WTC11 (cell line): ENCODE results near the gene CYP51A1. TPM values are rescaled to one million over a fixed set of nuclear protein-coding genes. Genes with fewer than 3 reads are reported as not detected.

Experiments
- ATAC-seq: fragments of 200-7000 bp; cut with Tn5 transposase; 2 replicates; pipeline ENCODE4 v1.10.0; 2021; ENCODE audit warnings: mild to moderate bottlenecking, moderate library complexity
- CTCF ChIA-PET: fragments of 300-600 bp; sonication (Branson Sonifier 250); formaldehyde crosslinking; loops from one replicate; lab custom pipeline; 2021; ENCODE audit warnings: antibody characterized with exemption; lab: Charles Lee
- POLR2A ChIA-PET: fragments of 350-600 bp; sonication (Branson Sonifier 250); formaldehyde crosslinking; loops from one replicate; lab custom pipeline; 2021; ENCODE audit warnings: antibody characterized with exemption; lab: Charles Lee
- DNase-seq: peaks from one replicate; pipeline ENCODE4 v3.0.0; 2021; ENCODE audit warnings: low spot score
- H3K27ac Mint-ChIP-seq: 2 replicates; pipeline ENCODE4 v1.8.0; 2021; ENCODE audit warnings: mixed read lengths
- H3K27me3 Mint-ChIP-seq: 2 replicates; pipeline ENCODE4 v1.8.0; 2021; ENCODE audit warnings: low read depth, mild to moderate bottlenecking, moderate library complexity, mixed read lengths
- H3K36me3 Mint-ChIP-seq: 2 replicates; pipeline ENCODE4 v1.8.0; 2021; ENCODE audit warnings: mixed read lengths
- H3K4me1 Mint-ChIP-seq: 2 replicates; pipeline ENCODE4 v1.8.0; 2022; ENCODE audit warnings: mixed read lengths
- H3K4me3 Mint-ChIP-seq: 2 replicates; pipeline ENCODE4 v1.8.0; 2021; ENCODE audit warnings: mild to moderate bottlenecking, moderate library complexity, mixed read lengths
- H3K9me3 Mint-ChIP-seq: 2 replicates; pipeline ENCODE4 v1.8.0; 2021; ENCODE audit warnings: mixed read lengths
- AR ChIP-seq: fragments of 250-450 bp; sonication (Bioruptor Pico); IDR thresholded peaks from 2 replicates; pipeline ENCODE4 v1.9.0; 2021; ENCODE audit warnings: mild to moderate bottlenecking
- ARID4B ChIP-seq: sonication (generic); formaldehyde crosslinking; IDR thresholded peaks from 2 replicates; pipeline ENCODE4 v1.8.0; 2023; ENCODE audit warnings: missing genetic modification reagents, mild to moderate bottlenecking, borderline replicate concordance
- CBFB ChIP-seq: sonication (generic); formaldehyde crosslinking; IDR thresholded peaks from 2 replicates; pipeline ENCODE4 v1.8.1; 2022; ENCODE audit warnings: mild to moderate bottlenecking, low read depth, missing genetic modification reagents
- CREM ChIP-seq: sonication (generic); formaldehyde crosslinking; IDR thresholded peaks from 2 replicates; pipeline ENCODE4 v1.8.1; 2022; ENCODE audit warnings: mild to moderate bottlenecking, missing genetic modification reagents, moderate library complexity
- E2F5 ChIP-seq: sonication (generic); formaldehyde crosslinking; IDR thresholded peaks from 2 replicates; pipeline ENCODE4 v1.8.1; 2022; ENCODE audit warnings: mild to moderate bottlenecking, moderate library complexity, missing genetic modification reagents
- ERG ChIP-seq: fragments of 250-450 bp; sonication (Bioruptor Pico); IDR thresholded peaks from 2 replicates; pipeline ENCODE4 v1.8.0; 2021; ENCODE audit warnings: mild to moderate bottlenecking
- FOXJ3 ChIP-seq: sonication (generic); formaldehyde crosslinking; IDR thresholded peaks from 2 replicates; pipeline ENCODE4 v1.9.0; 2021; ENCODE audit warnings: missing genetic modification reagents, mild to moderate bottlenecking, borderline replicate concordance
- FOXK1 ChIP-seq: sonication (generic); formaldehyde crosslinking; IDR thresholded peaks from 2 replicates; pipeline ENCODE4 v1.8.0; 2022; ENCODE audit warnings: mild to moderate bottlenecking, moderate library complexity, missing genetic modification reagents
- KAT7 ChIP-seq: sonication (generic); formaldehyde crosslinking; IDR thresholded peaks from 2 replicates; pipeline ENCODE4 v1.8.1; 2023; ENCODE audit warnings: missing genetic modification reagents, mild to moderate bottlenecking, borderline replicate concordance
- NFYB ChIP-seq: sonication (generic); formaldehyde crosslinking; conservative IDR thresholded peaks from 2 replicates; pipeline ENCODE4 v1.8.0; 2022; ENCODE audit warnings: low read depth, missing genetic modification reagents
- NR1H2 ChIP-seq: sonication (generic); formaldehyde crosslinking; IDR thresholded peaks from 2 replicates; pipeline ENCODE4 v1.9.0; 2021; ENCODE audit warnings: mild to moderate bottlenecking, moderate library complexity, missing genetic modification reagents
- PRDM15 ChIP-seq: sonication (generic); formaldehyde crosslinking; IDR thresholded peaks from 2 replicates; pipeline ENCODE4 v1.8.0; 2022; ENCODE audit warnings: missing genetic modification reagents
- TEAD1 ChIP-seq: sonication (generic); formaldehyde crosslinking; IDR thresholded peaks from 2 replicates; pipeline ENCODE4 v1.8.0; 2022; ENCODE audit warnings: mild to moderate bottlenecking, missing genetic modification reagents
- TEAD4 ChIP-seq: sonication (generic); formaldehyde crosslinking; IDR thresholded peaks from 2 replicates; pipeline ENCODE4 v1.8.0; 2022; ENCODE audit warnings: mild to moderate bottlenecking, missing genetic modification reagents
- TP53 ChIP-seq: sonication (generic); formaldehyde crosslinking; IDR thresholded peaks from 2 replicates; pipeline ENCODE4 v1.8.1; 2023; ENCODE audit warnings: mild to moderate bottlenecking, missing genetic modification reagents
- ZNF232 ChIP-seq: sonication (generic); formaldehyde crosslinking; IDR thresholded peaks from 2 replicates; pipeline ENCODE4 v1.8.0; 2022; ENCODE audit warnings: mild to moderate bottlenecking, missing genetic modification reagents
- ZNF263 ChIP-seq: sonication (generic); formaldehyde crosslinking; IDR thresholded peaks from 2 replicates; pipeline ENCODE4 v1.8.1; 2022; ENCODE audit warnings: low read depth, mild to moderate bottlenecking, moderate library complexity, missing genetic modification reagents
- ZNF317 ChIP-seq: sonication (generic); formaldehyde crosslinking; IDR thresholded peaks from 2 replicates; pipeline ENCODE4 v1.8.1; 2023; ENCODE audit warnings: low read depth, mild to moderate bottlenecking, moderate library complexity, missing genetic modification reagents, borderline replicate concordance
- ZNF423 ChIP-seq: fragments of 250-450 bp; sonication (Bioruptor Pico); IDR thresholded peaks from 2 replicates; pipeline ENCODE4 v2.1.2; 2022; ENCODE audit warnings: mild to moderate bottlenecking, moderate library complexity
- ZNF512 ChIP-seq: sonication (generic); formaldehyde crosslinking; IDR thresholded peaks from 2 replicates; pipeline ENCODE4 v1.8.1; 2022; ENCODE audit warnings: missing genetic modification reagents, borderline replicate concordance
- total RNA-seq: library from RNA; stranded (reverse); gene quantifications from 3 replicates; pipeline ENCODE4 v1.2.3, GENCODE V29; 2021

Gene CYP51A1
- total RNA-seq, 1 experiment from 2014 or later: 81.4 TPM

- TF ChIP-seq KAT7 (no peak), ERG (CRISPR knock-in tag) (no peak), ZNF317 (no peak), AR (CRISPR knock-in tag) (no peak), ARID4B (CRISPR knock-in tag) (no peak), TEAD4 (CRISPR knock-in tag) (no peak), ZNF263 (no peak), FOXJ3 (no peak), NFYB (CRISPR knock-in tag) (no peak), ZNF423 (CRISPR knock-in tag) (no peak), TEAD1 (CRISPR knock-in tag) (no peak), NR1H2 (CRISPR knock-in tag) (no peak), CBFB (CRISPR knock-in tag) (no peak)
- H3K4me1 Mint-ChIP-seq: no peaks in the 10 kb centered on the region
- no peak overlapping the region for H3K4me3 Mint-ChIP-seq
- ATAC-seq (no peak), DNase-seq (no peak)
- no peaks in the 10 kb centered on the region for H3K27me3 Mint-ChIP-seq
- ChIA-PET CTCF (no interaction called here), POLR2A (no interaction called here)
- H3K36me3 Mint-ChIP-seq: peaks cover 80% of the 10 kb centered on the region
- H3K27ac Mint-ChIP-seq: no peak overlapping the region
- no peaks in the 10 kb centered on the region for H3K9me3 Mint-ChIP-seq
Measured at GRCh38 chr7:92121681-92122080, 12.6 kb downstream of the CYP51A1 start.

GRCh38 chr7:92119213-92119759, 15.0 kb downstream of the CYP51A1 start:
- H3K36me3 Mint-ChIP-seq: peaks cover 78% of the 10 kb centered on the region
- ATAC-seq: no peak
- CTCF ChIA-PET: interaction anchor here (1.2 kb wide), 1 partner anchor 342 kb away, joined by 4 read pairs; no protein-coding TSS in a partner anchor
- no peaks in the 10 kb centered on the region for H3K9me3 Mint-ChIP-seq
- H3K27me3 Mint-ChIP-seq: no peaks in the 10 kb centered on the region
- peak overlapping the region; percentile 88 for H3K27ac Mint-ChIP-seq
- H3K4me1 Mint-ChIP-seq: no peaks in the 10 kb centered on the region
- POLR2A ChIA-PET: no interaction called here
- DNase-seq: no peak
- H3K4me3 Mint-ChIP-seq: no peak overlapping the region
- TF ChIP-seq E2F5 (CRISPR knock-in tag): no peak
- no peak for TF ChIP-seq ZNF512 (CRISPR knock-in tag)
- TF ChIP-seq CREM (CRISPR knock-in tag): no peak
- TF ChIP-seq FOXK1 (CRISPR knock-in tag): no peak
- TF ChIP-seq ZNF232 (CRISPR knock-in tag): no peak
- no peak for TF ChIP-seq PRDM15 (CRISPR knock-in tag)
- TF ChIP-seq TP53: no peak
